GM18867 (cell line): ENCODE measurements around the gene CDT1.

Source experiments
- ATAC-seq: cut with Tn5 transposase; IDR thresholded peaks from one replicate; pipeline ENCODE4 v1.9.1; 2021; ENCODE audit warnings: mild to moderate bottlenecking, moderate library complexity; ENCODE audit not compliant: unreplicated experiment

The CDT1 gene

GRCh38 chr16:88804173-88804551 lies 573 bp downstream of the CDT1 start:
- no peak for ATAC-seq

GRCh38 chr16:88804552-88805339 lies 1.2 kb downstream of the CDT1 start:
- no peak for ATAC-seq

- ATAC-seq = no peak
These were observed 1.7 kb downstream of the CDT1 start for GRCh38 chr16:88805340-88805715.

GRCh38 chr16:88805887-88806393 lies 2.4 kb downstream of the CDT1 start:
- ATAC-seq = no peak

- ATAC-seq = no peak
These were observed 3.0 kb downstream of the CDT1 start for GRCh38 chr16:88806491-88807111.

GRCh38 chr16:88807142-88807625 lies 3.6 kb downstream of the CDT1 start:
- no peak for ATAC-seq

- no peak for ATAC-seq
These were observed 4.3 kb downstream of the CDT1 start for GRCh38 chr16:88807626-88808453.

- no peak for ATAC-seq
These were observed 5.6 kb downstream of the CDT1 start for GRCh38 chr16:88809068-88809675.

GRCh38 chr16:88809676-88810165 lies 6.1 kb downstream of the CDT1 start:
- no peak for ATAC-seq

GRCh38 chr16:88810166-88810911 lies 6.8 kb downstream of the CDT1 start:
- no peak for ATAC-seq

GRCh38 chr16:88810912-88811768 lies 7.6 kb downstream of the CDT1 start:
- ATAC-seq = peak; percentile 46

- peak; percentile 67 for ATAC-seq
These were observed 8.4 kb downstream of the CDT1 start, which contains the start of gene APRT for GRCh38 chr16:88811769-88812512. Gene APRT, minus strand, starts transcription at chr16:88811928. Its CDS starts 29 bp downstream, at chr16:88811899.

GRCh38 chr16:88812513-88813268 lies 9.1 kb downstream of the CDT1 start:
- no peak for ATAC-seq

GRCh38 chr16:88813269-88814143 lies 9.9 kb downstream of the CDT1 start:
- ATAC-seq = no peak

GRCh38 chr16:88814144-88814502 lies 10.5 kb downstream of the CDT1 start:
- no peak for ATAC-seq

GRCh38 chr16:88815227-88815626 lies 11.6 kb downstream of the CDT1 start:
- ATAC-seq = no peak
